Nephron (organoid): ENCODE results near the gene NPTN.

ENCODE experiments used
- H3K27ac Mint-ChIP-seq, 3 experiments: 2 replicates each; pipeline ENCODE4 v1.8.0; 2020; ENCODE audit warnings: mixed read lengths in 3 of 3, mild to moderate bottlenecking in 2 of 3, moderate library complexity in 1 of 3
- H3K27me3 Mint-ChIP-seq: 2 replicates; pipeline ENCODE4 v1.8.0; 2021; ENCODE audit warnings: low read depth, mild to moderate bottlenecking, moderate library complexity, mixed read lengths
- H3K36me3 Mint-ChIP-seq: 2 replicates; pipeline ENCODE4 v1.8.0; 2020; ENCODE audit warnings: low read depth, mixed read lengths
- H3K4me1 Mint-ChIP-seq: 2 replicates; pipeline ENCODE4 v1.8.0; 2020; ENCODE audit warnings: mixed read lengths
- H3K4me3 Mint-ChIP-seq, 3 experiments: 2 replicates each; pipeline ENCODE4 v1.8.0; 2020; ENCODE audit warnings: mild to moderate bottlenecking in 3 of 3, mixed read lengths in 3 of 3, moderate library complexity in 2 of 3
- H3K9me3 Mint-ChIP-seq: 2 replicates; pipeline ENCODE4 v1.8.0; 2020; ENCODE audit warnings: mixed read lengths
- CTCF ChIP-seq, 3 experiments: fragments of 200-600 bp; sonication (generic); IDR thresholded peaks; one replicate each; pipeline ENCODE4 v1.5.0; 2021; ENCODE audit warnings: antibody characterized with exemption in 3 of 3; ENCODE audit not compliant: unreplicated experiment in 3 of 3

NPTN gene

GRCh38 chr15:73518180-73518862 lies 114.9 kb downstream of the NPTN start:
- no peak overlapping the region for H3K27ac Mint-ChIP-seq
- no peak overlapping the region for H3K4me3 Mint-ChIP-seq
- H3K4me1 Mint-ChIP-seq = no peaks in the 10 kb centered on the region
- no peaks in the 10 kb centered on the region for H3K9me3 Mint-ChIP-seq
- peaks cover 4% of the 10 kb centered on the region for H3K27me3 Mint-ChIP-seq
- H3K36me3 Mint-ChIP-seq = no peaks in the 10 kb centered on the region
- no peak for TF ChIP-seq CTCF (IDR thresholded peaks at IDR 0.05; ENCODE audit: unreplicated experiment in 3 of 3)

- H3K4me1 Mint-ChIP-seq = no peaks in the 10 kb centered on the region
- no peak overlapping the region for H3K27ac Mint-ChIP-seq
- no peak for TF ChIP-seq CTCF (IDR thresholded peaks at IDR 0.05; ENCODE audit: unreplicated experiment in 3 of 3)
- no peaks in the 10 kb centered on the region for H3K36me3 Mint-ChIP-seq
- H3K9me3 Mint-ChIP-seq = no peaks in the 10 kb centered on the region
- H3K27me3 Mint-ChIP-seq = peaks cover 4% of the 10 kb centered on the region
- H3K4me3 Mint-ChIP-seq = no peak overlapping the region
Measured at GRCh38 chr15:73517566-73517965, 115.6 kb downstream of the NPTN start.

- Mint-ChIP-seq H3K36me3 (no peaks in the 10 kb centered on the region), H3K4me1 (no peaks in the 10 kb centered on the region), H3K9me3 (no peaks in the 10 kb centered on the region), H3K27me3 (no peaks in the 10 kb centered on the region), H3K4me3 (no peak overlapping the region), H3K27ac (no peak overlapping the region)
- TF ChIP-seq CTCF (IDR thresholded peaks at IDR 0.05; ENCODE audit: unreplicated experiment in 3 of 3) = no peak
Measured at GRCh38 chr15:73515527-73515926, 117.7 kb downstream of the NPTN start.
